Stimulated activated CD4-positive, alpha-beta T cell treated with anti-CD3 and anti-CD28 coated beads, TNF-alpha, amount 100 ng/mL, for 24 hours (primary cell): ENCODE measurements around the gene SLC8A2.
"Not testable (repeated sequence)": the region's sequence is repeated elsewhere in the genome, so short reads cannot be mapped to it uniquely, and the experiment has no call there.

ENCODE experiments used
- DNase-seq, 3 experiments: peaks; one replicate each; pipeline ENCODE4 v3.0.0-alpha.2; 2020; ENCODE audit warnings: low read depth in 3 of 3

Gene SLC8A2

DNA sequence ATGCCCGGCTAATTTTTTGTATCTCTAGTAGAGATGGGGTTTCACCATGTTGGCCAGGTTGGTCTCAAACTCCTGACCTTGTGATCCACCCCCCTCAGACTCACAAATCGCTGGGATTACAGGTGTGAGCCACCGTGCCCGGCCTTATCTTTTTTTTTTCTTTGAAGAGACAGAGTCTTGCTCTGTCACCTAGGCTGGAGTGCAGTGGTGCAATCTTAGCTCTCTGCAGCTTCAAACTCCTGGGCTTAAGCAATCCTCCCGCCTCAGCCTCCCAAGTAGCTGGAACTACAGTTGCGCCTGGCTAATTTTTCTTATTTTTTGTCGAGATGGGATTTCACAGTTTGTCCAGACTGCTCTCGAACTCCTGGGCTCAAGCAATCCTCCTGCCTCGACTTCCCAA, 60.0 kb downstream of the SLC8A2 start:
- not testable (repeated sequence) for DNase-seq

GRCh38 chr19:47411101-47411500, 60.6 kb downstream of the SLC8A2 start:
- DNase-seq: no peak

GRCh38 chr19:47408156-47408938, 63.3 kb downstream of the SLC8A2 start:
- DNase-seq: no peak

DNA sequence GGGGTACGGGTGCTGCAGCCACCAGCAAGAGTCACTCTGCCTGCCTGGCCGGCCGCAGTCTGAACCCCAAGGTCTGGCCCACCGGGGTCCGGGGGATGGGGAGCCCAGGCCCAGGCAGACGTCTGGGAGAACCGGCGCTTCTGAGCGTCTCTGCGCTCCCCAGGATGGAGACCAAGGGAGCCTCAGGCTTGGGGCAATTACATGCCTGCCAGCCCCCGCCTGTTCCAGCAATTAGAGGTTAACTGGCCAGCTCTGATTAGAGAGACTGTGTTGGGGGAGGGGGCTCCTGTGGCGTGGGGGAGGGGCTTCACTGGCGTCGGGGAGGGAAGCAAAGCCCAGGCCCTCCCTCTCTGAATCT, 64.3 kb downstream of the SLC8A2 start:
- no peak for DNase-seq

DNA sequence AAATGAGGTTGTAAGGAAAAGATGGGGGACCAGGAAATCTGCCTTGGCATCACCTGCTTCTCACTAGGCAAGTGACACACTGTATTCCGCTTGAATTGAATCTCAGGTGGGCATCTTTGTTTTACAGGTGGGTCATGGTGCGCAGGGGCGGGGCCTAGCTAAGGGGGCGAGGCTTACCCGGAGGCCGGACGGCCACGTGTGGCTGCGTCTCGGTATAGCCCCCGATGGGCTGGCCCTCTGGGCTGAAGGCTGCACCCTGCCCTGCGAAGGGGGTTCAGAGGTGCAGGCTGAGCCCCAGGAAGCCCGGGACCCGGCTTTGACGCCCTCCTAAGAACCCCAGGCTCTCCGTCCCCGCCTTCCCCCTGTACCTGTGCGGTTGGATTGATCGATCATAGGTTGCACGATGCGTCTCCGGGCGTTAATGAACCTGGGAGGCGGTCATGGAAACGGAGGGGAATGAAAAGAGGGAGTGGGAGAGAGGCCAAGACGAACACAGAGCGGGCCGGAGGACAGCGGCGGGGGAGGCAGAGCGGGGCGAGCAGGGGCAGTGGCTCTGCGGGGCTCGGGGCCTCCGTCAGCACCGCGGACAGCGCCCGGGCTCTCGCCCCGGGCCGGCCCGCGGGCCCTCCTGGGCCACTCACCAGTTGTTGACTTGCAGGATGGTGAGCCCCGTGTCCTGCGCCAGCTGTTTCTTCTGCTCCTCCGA, 64.8 kb downstream of the SLC8A2 start:
- DNase-seq: no peak

DNA sequence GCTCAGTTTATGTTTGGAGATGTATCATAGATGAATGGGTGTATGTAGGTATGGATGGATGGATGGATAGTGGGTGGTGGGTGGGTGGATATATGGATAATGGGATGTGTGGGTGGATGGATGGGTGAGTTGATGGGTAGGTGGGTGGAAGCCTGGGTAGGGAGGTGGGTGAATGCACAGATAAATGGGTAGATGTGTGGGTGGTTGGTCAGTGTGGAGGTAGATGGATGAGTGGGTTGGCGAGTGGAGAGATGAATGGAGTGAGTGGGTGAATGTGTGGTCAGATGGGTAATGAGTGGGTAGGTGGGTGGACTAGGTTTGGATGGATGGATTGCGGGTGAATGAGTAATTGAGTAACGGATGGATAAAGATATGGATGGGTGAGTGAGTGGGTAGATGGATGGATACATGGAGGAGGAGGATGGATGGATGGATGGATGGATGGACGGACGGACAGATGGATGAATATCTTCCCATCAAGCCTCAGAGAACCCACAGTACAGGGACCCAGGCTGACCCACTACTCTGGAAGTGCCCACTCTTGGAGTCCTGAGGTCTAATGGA, 65.8 kb downstream of the SLC8A2 start:
- no peak for DNase-seq

GRCh38 chr19:47405197-47405550, 66.5 kb downstream of the SLC8A2 start:
- DNase-seq: no peak

DNA sequence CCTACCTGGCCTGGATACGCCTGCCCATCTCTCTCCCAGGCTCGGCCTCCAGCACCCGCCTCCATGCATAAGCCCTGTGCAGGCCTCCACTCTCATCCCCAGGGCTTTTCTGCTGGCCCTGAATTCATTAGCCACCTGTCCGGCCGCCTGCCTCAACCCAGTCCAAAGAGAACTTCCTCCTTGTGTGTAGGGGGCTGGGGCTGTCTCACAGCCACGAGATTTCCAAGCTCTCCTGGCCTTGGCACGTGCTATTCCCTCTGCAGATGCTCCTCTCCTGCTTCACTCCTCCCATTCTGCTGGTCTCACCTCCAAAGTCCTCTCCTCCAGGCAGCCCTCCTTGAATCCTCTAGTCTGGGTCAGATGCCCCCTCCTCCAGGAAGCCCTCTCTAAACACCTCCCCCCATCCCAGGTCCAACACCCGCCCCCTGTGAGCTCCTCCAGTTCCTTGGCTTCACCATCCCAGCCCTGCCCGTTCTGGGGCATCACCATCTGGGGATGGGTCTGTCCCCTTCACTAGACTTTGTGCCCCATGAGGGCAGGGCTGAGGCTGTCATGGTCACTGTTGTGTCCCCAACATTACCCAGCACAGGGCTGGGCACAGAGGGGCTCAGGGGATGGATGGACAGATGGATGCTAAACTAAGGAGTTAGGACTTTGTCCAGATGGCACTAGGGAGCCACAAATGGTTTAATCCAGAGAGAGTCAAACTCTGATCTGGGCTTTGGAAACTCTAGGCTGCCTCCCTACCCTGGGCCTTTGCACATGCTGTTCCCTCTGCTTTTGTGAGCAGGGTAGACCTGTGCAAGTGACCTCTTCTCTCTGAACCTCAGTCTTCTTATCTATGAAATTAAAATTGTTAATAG, 67.1 kb downstream of the SLC8A2 start:
- DNase-seq: no peak

DNA sequence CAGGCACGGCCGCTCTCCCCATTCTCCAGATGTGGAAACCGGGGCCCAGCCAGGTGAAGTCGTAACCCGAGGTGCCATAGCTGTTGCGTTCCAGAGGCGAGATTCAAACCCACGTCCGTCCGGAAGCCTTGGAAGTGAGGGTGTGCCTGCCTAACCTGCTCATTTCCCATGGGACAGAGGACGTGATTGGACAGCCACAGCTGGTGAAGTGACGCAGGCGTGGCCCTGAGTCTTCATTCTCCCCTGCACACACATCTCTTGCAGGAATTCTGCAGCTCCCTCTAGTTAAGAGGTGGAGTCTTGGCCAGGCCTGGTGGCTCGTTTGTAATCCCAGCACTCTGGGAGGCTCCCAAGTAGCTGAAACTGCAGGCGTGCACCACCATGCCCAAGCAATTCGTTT, 69.2 kb downstream of the SLC8A2 start:
- DNase-seq: no peak

DNA sequence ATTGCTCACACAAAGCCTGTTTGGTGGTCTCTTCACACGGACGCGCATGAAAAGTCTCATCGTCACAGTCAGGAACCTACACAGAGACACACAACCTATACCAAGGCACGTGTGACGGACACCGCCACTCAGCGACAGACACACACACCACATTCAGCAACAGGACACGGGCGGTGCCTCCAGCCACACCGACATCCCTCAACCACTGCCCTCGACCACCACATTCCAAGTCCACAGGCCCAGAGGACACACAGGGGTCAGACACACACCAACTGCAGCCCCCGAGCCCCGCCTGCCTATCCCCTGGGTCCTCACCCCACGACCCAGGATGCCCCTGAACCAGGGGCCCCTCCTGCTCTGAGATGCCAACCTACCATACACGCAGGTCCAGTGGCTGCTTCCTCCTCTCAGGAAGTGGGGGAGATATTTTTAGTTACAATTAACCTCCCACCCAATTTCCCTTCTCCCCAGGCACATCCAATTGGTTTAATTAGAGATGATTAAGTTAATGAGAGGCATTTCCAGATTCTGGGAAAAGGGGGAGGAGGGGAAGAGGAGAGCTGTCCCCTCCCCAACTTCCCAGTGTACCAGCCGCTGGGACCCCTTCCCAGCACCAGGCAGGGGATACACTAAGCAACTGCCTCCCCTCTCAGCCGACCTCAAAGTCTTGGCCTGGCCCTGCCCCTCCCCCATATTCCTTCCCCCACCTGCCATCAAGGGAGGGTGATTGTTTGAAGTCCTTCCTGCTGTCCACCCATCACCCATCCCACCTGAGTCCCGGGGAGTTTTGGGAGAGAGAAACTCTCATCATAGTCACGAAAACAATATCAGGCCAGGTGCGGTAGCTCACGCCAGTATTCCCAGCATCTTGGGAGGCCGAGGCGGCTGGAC, 72.7 kb downstream of the SLC8A2 start:
- no peak for DNase-seq

DNA sequence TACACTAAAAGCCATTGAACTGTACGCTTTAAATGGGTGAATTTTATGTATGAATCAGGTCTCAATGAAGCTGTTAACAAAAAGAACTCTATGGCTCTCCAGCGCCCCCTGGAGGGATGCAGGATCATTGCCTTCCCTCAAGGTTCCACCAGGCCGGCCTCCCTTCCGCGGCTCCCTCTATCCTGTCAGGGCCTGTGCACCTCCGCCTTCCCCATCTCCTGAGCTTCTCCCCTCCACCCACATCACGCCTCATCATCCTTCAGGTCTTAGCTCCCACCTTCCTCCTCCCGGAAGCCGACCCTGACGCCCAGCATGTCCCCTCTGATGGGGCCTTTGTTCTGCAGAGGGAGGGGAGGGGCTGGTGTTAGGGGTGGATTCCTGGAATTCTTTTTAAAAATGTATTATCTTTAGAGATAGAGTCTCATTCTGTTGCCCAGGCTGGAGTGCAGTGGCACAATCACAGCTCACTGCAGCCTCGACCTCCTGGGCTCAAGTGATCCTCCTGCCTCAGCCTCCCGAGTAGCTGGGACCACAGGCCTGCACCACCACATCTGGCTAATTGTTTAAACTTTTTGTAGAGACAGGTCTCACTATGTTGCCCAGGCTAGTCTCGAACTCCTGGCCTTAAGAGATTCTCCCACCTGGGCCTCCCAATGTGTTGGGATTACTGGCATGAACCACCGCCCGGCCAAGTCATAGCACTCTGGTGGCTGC, 80.0 kb downstream of the SLC8A2 start:
- DNase-seq: peak; percentile 73 to 80 (median 74)

DNA sequence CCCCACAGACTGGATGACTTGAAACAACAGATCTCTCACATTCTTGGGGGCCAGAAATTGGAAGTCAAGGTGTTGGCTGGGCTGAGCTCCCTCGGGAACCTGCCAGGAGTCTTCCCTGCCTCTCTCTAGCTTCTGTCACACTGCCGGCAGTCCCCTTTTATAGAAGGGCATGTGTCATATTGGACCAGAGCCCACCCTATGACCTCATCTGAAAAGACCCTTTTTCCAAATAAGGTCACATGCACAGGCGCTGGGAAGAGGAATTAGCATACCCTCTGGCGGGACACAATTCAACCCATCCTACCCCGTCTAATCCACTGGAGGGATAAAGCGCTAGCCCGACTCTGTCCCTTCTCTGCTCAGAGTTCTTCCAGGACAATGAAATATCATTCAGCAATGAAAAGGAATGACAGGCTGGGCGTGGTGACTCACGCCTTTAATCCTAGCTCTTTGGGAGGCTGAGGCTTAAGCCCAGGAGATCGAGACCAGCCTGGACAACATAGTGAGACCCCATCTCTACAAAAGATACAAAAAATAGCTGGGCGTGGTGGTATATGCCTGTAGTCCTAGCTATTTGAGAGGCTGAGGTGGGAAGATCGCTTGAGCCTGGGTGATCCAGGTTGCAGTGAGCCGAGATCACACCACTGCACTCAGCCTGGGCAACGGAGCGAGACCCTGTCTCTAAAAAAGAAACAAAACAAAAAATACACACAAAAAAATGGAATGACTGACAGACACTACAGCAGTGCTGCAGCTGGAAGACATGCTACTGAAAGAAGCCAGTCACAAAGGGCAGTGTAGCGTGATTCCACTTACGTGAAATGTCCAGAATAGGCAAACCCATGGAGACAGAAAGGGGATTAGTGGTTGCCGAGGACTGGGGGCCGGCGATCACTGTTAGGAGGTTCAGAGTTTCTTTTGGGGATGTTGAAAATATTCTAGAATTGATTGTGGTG, 80.9 kb downstream of the SLC8A2 start:
- DNase-seq: no peak

- DNase-seq: no peak
Observed at GRCh38 chr19:47389150-47389556, 82.5 kb downstream of the SLC8A2 start.

GRCh38 chr19:47388721-47389120, 83.0 kb downstream of the SLC8A2 start:
- not testable (repeated sequence) for DNase-seq

GRCh38 chr19:47387623-47388022, 84.1 kb downstream of the SLC8A2 start:
- not testable (repeated sequence) for DNase-seq

DNA sequence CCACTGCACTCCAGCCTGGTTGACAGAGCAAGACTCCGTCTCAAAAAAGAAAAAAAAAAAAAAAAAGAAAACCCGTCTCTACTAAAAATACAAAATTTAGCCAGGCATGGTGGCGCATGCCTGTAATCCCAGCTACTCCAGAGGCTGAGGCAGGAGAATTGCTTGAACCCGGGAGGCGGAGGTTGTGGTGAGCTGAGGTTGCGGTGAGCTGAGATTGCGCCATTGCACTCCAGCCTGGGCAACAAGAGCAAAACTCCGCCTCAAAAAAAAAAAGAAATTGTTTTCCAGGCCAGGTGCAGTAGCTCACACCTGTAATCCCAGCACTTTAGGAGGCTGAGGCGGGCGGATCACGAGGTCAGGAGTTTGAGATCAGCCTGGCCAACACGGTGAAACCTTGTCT, 85.1 kb downstream of the SLC8A2 start:
- DNase-seq: not testable (repeated sequence)

DNA sequence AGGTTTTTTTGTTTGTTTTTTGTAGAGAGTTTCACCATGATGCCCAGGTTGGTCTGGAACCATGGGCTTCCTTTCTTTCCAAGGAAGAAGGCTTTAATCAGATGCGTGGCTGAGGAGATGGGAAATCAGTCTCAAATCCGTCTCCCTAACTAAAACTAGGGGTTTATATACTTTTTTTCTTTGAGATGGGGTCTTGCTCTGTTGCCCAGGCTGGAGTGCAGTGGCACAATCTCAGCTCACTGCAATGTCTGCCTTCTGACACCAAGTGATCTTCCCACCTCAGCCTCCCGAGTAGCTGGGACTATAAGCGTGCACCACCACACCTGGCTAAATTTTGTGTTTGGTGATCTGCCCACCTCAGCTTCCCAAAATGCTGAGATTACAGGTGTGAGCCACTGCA, 87.2 kb downstream of the SLC8A2 start:
- DNase-seq: not testable (repeated sequence)

DNA sequence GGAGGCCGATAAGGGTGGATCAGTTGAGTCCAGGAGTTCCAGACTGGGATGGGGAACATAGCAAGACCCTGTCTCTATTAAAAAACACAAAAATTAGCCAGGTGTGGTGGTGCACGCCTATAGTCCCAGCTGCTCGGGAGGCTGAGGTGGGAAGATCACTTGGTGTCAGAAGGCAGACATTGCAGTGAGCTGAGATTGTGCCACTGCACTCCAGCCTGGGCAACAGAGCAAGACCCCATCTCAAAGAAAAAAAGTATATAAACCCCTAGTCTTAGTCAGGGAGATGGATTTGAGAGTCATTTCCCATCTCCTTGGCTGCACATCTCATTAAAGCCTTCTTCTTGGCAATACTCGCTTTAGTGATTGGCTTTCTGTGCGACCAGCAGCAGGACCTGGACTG, 87.8 kb downstream of the SLC8A2 start:
- not testable (repeated sequence) for DNase-seq

GRCh38 chr19:47381653-47382279, 89.9 kb downstream of the SLC8A2 start:
- no peak for DNase-seq
